Lower leg skin (tissue), 3 donors: Measurements from ENCODE around the gene COL4A1.

Experiments used
- POLR2A ChIP-seq, 2 donors: fragments of 450-650 bp; IDR thresholded peaks; one replicate each; pipeline ENCODE4 v1.6.1; 2016 to 2017; ENCODE audit warnings: antibody characterized with exemption in 2 of 2, mild to moderate bottlenecking in 1 of 2, moderate library complexity in 1 of 2
- TF ChIP-seq, protein P1 (sequence below), 3 donors: fragments of 450-650 bp; IDR thresholded peaks; one replicate each; pipeline ENCODE4 v1.5.1; 2016; ENCODE audit warnings: antibody characterized with exemption in 3 of 3, mild to moderate bottlenecking in 3 of 3, moderate library complexity in 2 of 3

DNA sequence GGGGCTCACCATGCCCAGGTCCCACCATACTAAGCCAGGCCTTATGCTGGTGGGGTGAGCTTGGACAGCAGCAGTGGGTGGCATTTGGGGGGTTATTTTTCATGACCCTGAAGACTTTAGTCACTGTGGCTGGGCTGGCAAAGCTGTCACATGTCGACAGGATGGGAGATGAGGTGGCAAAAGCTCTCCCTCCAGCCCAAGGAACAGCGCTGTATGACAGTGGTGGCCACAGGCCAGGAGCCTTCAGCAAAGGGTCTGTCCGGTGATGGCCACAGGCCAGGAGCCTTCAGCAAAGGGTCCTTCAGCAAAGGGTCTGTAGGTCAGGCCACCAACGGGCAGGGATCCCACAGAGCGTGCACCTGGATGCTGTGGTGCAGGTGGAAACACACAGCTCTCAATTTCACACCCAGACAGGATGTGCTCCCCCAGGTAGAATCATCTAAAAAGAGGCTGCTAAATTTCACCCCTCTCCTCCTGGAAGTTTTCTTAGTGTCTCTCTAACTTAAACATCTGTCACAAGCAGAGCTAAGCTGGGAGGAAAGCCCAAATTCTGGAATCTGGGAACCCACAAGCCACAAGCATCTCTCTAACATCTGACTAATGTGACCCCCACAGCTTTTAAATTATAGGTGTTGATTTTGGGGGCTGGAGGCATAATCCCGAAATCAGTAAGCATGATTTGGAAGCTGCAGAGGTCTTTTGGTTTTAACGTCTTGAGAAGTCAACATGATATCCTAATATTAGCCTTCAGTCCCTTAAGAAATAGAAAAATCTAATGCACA is 23.0 kb downstream of the COL4A1 start:
- TF ChIP-seq, protein P1, sequence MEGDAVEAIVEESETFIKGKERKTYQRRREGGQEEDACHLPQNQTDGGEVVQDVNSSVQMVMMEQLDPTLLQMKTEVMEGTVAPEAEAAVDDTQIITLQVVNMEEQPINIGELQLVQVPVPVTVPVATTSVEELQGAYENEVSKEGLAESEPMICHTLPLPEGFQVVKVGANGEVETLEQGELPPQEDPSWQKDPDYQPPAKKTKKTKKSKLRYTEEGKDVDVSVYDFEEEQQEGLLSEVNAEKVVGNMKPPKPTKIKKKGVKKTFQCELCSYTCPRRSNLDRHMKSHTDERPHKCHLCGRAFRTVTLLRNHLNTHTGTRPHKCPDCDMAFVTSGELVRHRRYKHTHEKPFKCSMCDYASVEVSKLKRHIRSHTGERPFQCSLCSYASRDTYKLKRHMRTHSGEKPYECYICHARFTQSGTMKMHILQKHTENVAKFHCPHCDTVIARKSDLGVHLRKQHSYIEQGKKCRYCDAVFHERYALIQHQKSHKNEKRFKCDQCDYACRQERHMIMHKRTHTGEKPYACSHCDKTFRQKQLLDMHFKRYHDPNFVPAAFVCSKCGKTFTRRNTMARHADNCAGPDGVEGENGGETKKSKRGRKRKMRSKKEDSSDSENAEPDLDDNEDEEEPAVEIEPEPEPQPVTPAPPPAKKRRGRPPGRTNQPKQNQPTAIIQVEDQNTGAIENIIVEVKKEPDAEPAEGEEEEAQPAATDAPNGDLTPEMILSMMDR (IDR thresholded peaks at IDR 0.05) = no peak
- no peak for TF ChIP-seq POLR2A (IDR thresholded peaks at IDR 0.05)
